NCI-H187 (cell line): ENCODE results near the gene OR5AU1.

Source experiments
- DNase-seq, 2 experiments: peaks; one replicate each; lab custom pipeline; 2025; lab: John Stamatoyannopoulos, UW

Gene OR5AU1

GRCh38 chr14:21107283-21107800 is 48.5 kb downstream of the OR5AU1 start:
- DNase-seq, result no peak

- peak; percentile 61 to 69 for DNase-seq
Observed at GRCh38 chr14:21106498-21107282, 49.2 kb downstream of the OR5AU1 start.

- no peak for DNase-seq
Observed at GRCh38 chr14:21106176-21106497, 49.7 kb downstream of the OR5AU1 start.

GRCh38 chr14:21105095-21105494 is 50.8 kb downstream of the OR5AU1 start:
- DNase-seq, result no peak
